Cardiac muscle cell (in vitro differentiated cells and primary cell): Measurements from ENCODE around the gene LRP11. TPM values are rescaled to one million over a fixed set of nuclear protein-coding genes. Genes with fewer than 3 reads are reported as not detected.

Experiments used
- DNase-seq, 2 donors: peaks; one replicate each; pipeline versions ENCODE4 v3.0.0 to v3.0.0-alpha.2; 2010 to 2017; ENCODE audit warnings: low read depth in 1 of 2, low spot score in 1 of 2
- H3K27ac ChIP-seq: fragments of 200-600 bp; sonication (generic); 2 replicates; pipeline ENCODE4 v1.5.1; 2016
- H3K27me3 ChIP-seq: fragments of 200-600 bp; sonication (generic); 2 replicates; pipeline ENCODE4 v1.6.0; 2016; ENCODE audit warnings: control low read depth
- H3K36me3 ChIP-seq: fragments of 200-600 bp; sonication (generic); 2 replicates; pipeline ENCODE4 v1.5.1; 2016; ENCODE audit warnings: control low read depth
- H3K4me1 ChIP-seq: fragments of 200-600 bp; sonication (generic); 2 replicates; pipeline ENCODE4 v1.8.1; 2017; ENCODE audit warnings: low read depth, mild to moderate bottlenecking, mixed run types
- H3K4me3 ChIP-seq: fragments of 200-600 bp; sonication (generic); 2 replicates; pipeline ENCODE4 v1.5.1; 2016; ENCODE audit warnings: mild to moderate bottlenecking
- H3K9me3 ChIP-seq: fragments of 200-600 bp; sonication (generic); 2 replicates; pipeline ENCODE4 v1.5.1; 2017; ENCODE audit warnings: low read depth, mild to moderate bottlenecking, control low read depth
- CTCF ChIP-seq: IDR thresholded peaks from 2 replicates; pipeline ENCODE4 v1.5.1; 2012; ENCODE audit warnings: low read depth, mild to moderate bottlenecking, low read length
- polyA plus RNA-seq: library from polyadenylated mRNA; unstranded; fragments of >200 nt; fragmentation: Nextera tagmentation; extraction: Ambion mirVana; gene quantifications from 2 replicates; pipeline ENCODE4 v1.2.1, GENCODE V29; 2016
- total RNA-seq: library from RNA; depleted of rRNA; stranded (reverse); fragments of >200 nt; gene quantifications from 2 replicates; pipeline ENCODE4 v1.2.3, GENCODE V29; 2016

Gene LRP11
- total and polyA plus RNA-seq, 2 experiments from 2014 or later = 11.3 to 17.7 TPM

GRCh38 chr6:149899486-149899885, 35.3 kb upstream of the LRP11 start:
- H3K9me3 ChIP-seq = no peaks in the 10 kb centered on the region
- H3K4me1 ChIP-seq = no peaks in the 10 kb centered on the region
- H3K4me3 ChIP-seq = no peak overlapping the region
- H3K27ac ChIP-seq = no peak overlapping the region
- H3K36me3 ChIP-seq = no peaks in the 10 kb centered on the region
- TF ChIP-seq CTCF = no peak
- no peaks in the 10 kb centered on the region for H3K27me3 ChIP-seq
- no peak for DNase-seq

- H3K27me3 ChIP-seq = no peaks in the 10 kb centered on the region
- no peak for TF ChIP-seq CTCF
- DNase-seq = no peak
Measured at GRCh38 chr6:149898966-149899365, 34.8 kb upstream of the LRP11 start.

GRCh38 chr6:149897855-149898744, 33.9 kb upstream of the LRP11 start, which contains the start of gene RAET1E:
RAET1E (minus strand) TSS chr6:149898113; CDS start chr6:149890901, 7,212 bp downstream.
- Histone ChIP-seq H3K36me3 (no peaks in the 10 kb centered on the region), H3K4me3 (no peak within 1 kb of the TSS), H3K9me3 (no peaks in the 10 kb centered on the region), H3K27ac (no peak within 1 kb of the TSS), H3K27me3 (no peaks in the 10 kb centered on the region), H3K4me1 (no peaks in the 10 kb centered on the region)
- peak; percentile 2 for TF ChIP-seq CTCF
- DNase-seq = peak in 1 of 2 donors; percentile 23

More at GRCh38 chr6:149898966-149899365, 34.8 kb upstream of the LRP11 start:
- no peak overlapping the region for H3K4me3 ChIP-seq
- H3K27ac ChIP-seq = no peak overlapping the region
- H3K9me3 ChIP-seq = no peaks in the 10 kb centered on the region
- H3K4me1 ChIP-seq = no peaks in the 10 kb centered on the region
- no peaks in the 10 kb centered on the region for H3K36me3 ChIP-seq

GRCh38 chr6:149897015-149897697, 33.0 kb upstream of the LRP11 start:
- peak in 1 of 2 donors; percentile 96 for DNase-seq
- Histone ChIP-seq H3K36me3 (no peaks in the 10 kb centered on the region), H3K4me3 (no peak overlapping the region), H3K27ac (no peak overlapping the region), H3K9me3 (no peaks in the 10 kb centered on the region), H3K27me3 (no peaks in the 10 kb centered on the region), H3K4me1 (no peaks in the 10 kb centered on the region)
- TF ChIP-seq CTCF = no peak

GRCh38 chr6:149896491-149896890, 32.3 kb upstream of the LRP11 start:
- Histone ChIP-seq H3K4me3 (no peak overlapping the region), H3K36me3 (no peaks in the 10 kb centered on the region), H3K4me1 (no peaks in the 10 kb centered on the region), H3K27ac (no peak overlapping the region), H3K9me3 (no peaks in the 10 kb centered on the region), H3K27me3 (no peaks in the 10 kb centered on the region)
- peak in 1 of 2 donors; percentile 27 for DNase-seq
- no peak for TF ChIP-seq CTCF
